ENCODE data around the gene STK38L.

GRCh38 chr12:27220988-27221345, 23.1 kb upstream of the STK38L start:
- TF ChIP-seq EZH2 (IDR thresholded peaks at IDR 0.05; ENCODE audit: low read length) (no peak), CTCF (optimal IDR thresholded peaks at IDR 0.05 in 1 of 3, IDR thresholded peaks at IDR 0.05 in 1 of 3, conservative IDR thresholded peaks at IDR 0.05 in 1 of 3; ENCODE audit: extremely low read depth in 1 of 3, insufficient read depth in 2 of 3, low read length in 3 of 3) (no peak)
